ENCODE data around the gene MED12L. TPM values are rescaled to one million over a fixed set of nuclear protein-coding genes. Genes with fewer than 3 reads are reported as not detected.

Gene MED12L
- polyA plus RNA-seq, 3 donors: 1.8 to 2.6 (median 2.3) TPM

DNA sequence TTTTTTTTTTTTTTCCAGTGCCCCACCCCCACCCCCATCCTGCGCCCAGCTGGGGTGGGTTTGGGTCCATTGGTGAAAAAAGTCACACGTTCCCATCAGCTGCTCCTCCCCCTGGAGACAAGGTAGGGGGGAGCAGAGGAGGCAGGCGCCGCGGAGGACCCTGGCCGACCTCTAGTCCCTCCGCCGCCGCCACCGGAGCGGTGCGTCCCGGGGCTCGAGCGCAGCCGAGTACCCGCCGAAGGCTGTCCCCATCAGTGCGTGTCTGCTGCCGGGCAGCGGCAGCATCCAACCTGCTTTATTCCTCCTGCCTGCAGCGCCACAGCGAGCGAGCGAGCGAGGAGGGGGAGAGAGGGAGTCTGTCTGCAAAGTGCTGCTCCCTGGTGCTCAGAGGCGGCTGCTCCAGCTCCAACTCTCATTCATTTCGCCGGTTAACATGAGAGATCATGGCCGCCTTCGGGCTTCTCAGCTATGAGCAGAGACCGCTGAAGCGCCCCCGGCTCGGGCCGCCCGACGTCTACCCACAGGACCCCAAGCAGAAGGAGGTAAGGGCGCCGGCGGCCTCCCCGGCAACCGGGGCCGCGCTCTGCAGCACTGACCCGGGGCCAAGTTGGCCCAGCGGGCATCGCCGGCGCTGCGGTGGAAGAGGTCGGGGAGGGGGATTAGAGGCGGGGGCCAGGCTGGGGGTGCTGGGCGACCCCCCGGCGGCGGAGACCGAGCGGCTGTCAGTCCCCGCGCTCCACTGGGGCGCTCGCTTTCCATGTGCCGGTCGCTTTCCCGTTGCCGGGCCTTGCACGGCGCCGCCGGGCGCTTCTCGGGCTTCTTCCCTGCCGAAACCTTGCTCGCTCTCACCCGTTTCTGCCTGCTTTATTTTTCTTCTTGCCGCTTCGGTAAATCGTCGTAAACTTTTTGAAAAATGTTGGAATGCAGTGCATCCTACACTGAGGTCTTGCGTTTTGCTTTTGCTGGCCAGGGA is 1.3 kb downstream of the MED12L start:
- peak; percentile 63 to 89 (median 81) for DNase-seq (ENCODE audit: extremely low read depth in 1 of 11, low read depth in 9 of 11, low spot score in 4 of 11)

DNA sequence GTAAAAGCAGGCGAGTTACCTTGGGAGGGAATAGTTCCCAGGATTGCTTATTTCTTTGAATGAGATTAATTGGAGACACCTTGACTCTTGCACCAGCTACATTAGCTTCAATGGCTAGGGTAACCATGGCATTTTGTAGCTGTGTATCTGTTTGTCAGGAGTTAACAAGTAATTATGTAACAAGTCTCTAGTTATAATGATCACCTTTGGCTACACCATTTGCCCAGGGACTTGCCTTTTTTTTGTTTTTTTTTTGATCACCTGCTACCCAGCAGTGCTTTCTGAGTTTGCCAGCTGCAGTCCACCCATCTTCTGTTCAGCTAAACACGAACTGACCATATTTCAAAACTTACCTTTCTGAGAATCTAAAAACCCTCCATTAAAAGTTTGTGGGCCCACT is 2.2 kb downstream of the MED12L start:
- DNase-seq (ENCODE audit: extremely low read depth in 1 of 11, low read depth in 9 of 11, low spot score in 4 of 11): no peak

DNA sequence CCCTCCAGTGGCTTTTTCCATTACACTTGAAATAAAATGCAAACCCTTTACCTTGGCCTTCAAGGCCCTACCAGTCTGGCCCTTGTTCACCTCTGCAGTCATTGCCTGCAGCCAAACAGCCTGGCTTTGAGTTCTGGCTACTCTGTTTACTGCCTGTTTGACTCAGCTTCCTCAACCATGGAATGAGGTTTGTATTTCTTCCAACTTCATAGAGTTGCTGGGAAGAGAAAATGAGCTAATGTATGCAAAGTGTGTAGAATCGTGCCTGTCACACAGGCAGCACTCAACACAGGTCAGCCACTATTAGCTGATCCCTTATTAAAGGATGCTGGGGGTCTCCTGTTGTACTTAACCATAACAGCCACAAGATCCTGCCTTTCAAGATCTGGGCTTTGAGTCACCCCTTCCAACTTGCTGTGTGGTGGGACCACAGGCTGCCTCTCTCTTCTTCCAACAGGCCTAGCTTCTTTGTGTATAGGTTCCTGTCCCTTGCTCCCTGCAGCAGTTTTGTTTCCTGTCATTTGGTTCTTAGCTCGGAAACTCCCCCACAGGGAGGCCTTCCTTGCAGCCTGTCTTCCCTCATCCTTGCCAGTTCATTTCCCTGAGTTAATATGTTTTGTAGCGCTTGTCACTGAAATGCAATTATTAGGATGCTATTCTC is 6.4 kb downstream of the MED12L start:
- DNase-seq (ENCODE audit: extremely low read depth in 1 of 11, low read depth in 9 of 11, low spot score in 4 of 11): no peak

DNA sequence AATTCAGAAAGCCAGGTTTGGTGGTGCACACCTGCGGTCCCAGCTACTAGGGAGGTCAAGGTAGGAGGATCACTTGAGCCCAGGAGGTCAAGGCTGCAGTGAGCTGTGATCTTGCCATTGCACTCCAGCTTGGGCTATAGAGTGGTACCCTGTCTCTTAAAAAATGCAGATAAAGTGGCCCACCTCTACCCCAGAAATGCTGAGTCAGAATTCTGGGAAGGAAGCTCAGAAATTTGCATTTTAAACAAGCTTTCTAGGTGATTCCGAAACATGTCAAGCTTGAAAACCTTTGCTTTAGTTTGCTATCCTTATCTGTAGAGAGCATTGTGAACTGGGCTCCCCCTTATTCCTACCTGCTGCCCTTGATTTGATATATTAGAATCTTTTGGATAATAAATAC is 7.7 kb downstream of the MED12L start:
- no peak for DNase-seq (ENCODE audit: extremely low read depth in 1 of 11, low read depth in 9 of 11, low spot score in 4 of 11)

DNA sequence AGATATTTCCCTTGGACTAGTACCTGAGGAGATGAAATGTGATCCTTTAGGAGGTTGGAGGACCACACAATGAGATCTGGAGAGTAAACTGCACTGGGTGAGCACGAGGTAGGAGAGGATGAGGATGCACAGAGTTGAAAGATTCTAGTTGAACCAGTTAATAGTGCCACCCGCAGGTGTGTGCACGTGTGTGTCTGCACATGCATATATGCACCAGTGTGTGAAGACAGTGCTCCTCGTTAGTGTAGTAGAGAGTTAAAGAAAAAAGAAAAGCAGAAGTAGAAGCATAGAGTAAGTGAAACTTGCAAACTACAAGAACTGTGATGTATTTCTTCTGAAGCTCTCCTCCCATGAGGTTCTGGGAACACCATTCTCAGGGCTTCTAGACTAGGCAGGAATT is 8.4 kb downstream of the MED12L start:
- no peak for DNase-seq (ENCODE audit: extremely low read depth in 1 of 11, low read depth in 9 of 11, low spot score in 4 of 11)

DNA sequence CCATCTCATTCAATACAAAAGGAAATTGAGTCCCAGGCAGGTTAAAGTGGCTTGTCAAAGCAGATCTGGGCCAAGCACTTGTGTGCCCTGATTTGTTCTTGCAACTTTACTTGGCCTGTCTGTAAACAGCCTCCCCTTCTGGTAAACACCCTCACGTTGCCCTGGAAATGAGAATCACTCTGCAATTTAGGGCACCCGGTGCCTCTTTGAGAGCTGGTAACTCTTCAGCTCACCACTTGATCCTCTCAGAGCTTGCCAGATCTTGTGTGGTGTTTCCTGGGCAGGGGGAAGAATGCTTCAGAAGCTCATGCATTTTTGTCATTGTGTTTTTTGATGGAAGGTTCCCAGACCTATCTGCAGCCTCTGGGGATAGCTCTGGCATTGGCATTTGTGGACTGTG is 11.3 kb downstream of the MED12L start:
- DNase-seq (ENCODE audit: extremely low read depth in 1 of 11, low read depth in 9 of 11, low spot score in 4 of 11): no peak

DNA sequence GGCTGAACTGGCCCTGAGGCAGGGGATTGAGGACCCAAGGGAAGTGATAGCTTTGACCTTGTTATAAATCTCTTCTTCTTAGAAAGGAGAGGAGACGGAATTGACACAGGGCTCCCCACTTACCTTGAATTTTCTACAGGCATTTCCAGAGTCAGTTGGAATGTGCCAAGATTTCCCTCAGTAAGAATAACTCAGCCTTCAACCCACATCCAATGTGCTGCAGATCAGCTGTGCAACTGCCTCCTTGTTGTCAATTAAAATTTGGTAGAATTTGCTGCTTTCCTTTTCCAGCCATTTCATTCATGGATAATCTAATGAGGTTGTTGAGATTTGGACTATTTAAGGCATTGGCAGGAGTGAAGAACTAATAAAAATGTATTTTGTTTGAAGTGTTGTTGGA is 14.6 kb downstream of the MED12L start:
- DNase-seq (ENCODE audit: extremely low read depth in 1 of 11, low read depth in 9 of 11, low spot score in 4 of 11): no peak

DNA sequence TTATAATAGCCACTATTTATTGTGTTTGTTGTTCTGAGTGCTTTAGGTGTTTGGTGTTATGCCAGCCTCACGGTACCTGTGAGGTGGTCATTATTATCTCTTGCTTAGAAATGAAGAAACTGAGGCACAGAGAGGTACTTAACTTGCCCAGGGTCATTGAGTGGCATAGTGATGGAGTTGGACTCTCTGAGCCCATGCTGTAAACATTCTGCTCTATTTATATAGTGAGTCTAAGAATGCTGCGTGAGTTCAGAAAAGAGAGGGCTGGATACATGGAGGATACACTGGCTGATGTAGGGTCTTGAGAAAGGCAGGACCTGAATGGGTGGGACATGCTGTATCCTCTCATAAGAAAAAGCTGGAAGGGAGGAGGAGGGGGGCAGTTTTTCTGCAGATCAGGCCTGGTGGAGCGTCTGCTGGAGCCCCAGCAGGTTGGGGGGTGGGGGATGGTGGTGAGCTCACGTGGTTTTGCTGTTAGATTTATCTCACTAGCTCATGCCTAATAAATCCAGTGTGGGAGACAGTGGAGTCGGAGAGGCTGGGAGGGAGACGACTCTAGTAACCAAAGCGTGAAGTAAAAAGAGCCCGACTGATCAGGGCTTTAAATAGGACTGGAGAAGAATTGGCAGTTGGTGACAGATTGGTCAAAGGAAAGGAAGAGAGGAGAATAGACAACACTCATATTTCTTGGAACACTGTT is 16.0 kb downstream of the MED12L start:
- peak in 8 of 11 donors; percentile 17 to 48 (median 40) for DNase-seq (ENCODE audit: extremely low read depth in 1 of 11, low read depth in 9 of 11, low spot score in 4 of 11)

DNA sequence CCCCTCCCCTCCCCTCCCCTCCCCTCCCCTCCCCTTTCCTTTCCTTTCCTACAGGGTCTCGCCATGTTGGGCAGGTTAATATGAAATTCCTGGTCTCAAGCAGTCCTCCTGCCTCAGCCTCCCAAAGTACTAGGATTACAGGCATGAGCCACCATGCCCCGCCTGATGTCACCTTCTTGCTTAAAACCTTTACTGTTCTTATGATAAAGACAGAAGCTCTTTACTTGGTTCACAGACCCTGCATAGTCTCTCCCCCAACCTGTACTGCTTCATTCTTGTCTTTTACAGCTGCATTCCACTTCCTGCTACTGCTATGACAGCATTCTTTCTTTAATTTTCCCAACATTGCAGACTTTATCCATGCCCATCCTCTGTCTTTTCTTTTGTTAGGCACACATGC is 20.8 kb downstream of the MED12L start:
- no peak for DNase-seq (ENCODE audit: extremely low read depth in 1 of 11, low read depth in 9 of 11, low spot score in 4 of 11)

DNA sequence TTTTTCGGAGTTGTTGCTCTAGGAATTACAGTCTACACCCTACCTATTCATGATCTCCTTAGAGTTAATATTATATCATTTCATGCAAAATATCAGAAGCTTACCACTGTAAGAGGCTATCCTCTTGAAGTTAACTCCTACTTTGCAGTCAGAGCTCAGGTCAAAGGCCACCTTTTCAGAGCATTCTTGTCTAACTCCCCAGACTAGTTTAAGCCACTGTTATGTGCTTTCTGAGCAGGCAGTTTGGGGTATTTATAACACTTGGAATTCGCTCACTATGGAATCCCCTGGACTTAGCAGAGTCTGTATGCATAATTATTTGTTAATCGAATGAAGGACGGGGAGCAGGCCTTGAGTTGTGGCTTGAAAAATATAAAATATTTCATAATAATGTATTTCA is 21.7 kb downstream of the MED12L start:
- no peak for DNase-seq (ENCODE audit: extremely low read depth in 1 of 11, low read depth in 9 of 11, low spot score in 4 of 11)

DNA sequence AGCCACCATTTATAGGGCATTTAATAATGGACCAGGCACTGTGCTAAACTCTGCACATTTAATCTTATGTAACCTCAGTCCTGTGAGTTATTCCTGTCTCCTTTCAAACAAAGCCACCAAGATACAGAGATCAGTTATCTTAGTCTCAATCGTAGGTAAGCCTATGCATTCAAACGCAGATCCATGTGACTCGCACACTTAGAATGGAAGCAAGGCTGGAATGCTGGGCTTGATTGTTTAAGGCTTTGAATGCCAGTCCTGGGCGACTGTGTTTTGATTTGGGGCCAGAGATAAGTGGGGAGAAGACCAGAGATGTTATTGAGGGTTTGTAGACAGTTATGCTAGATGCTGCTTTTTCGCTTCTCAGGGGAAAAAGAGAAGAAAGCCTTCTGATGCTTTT is 22.2 kb downstream of the MED12L start:
- DNase-seq (ENCODE audit: extremely low read depth in 1 of 11, low read depth in 9 of 11, low spot score in 4 of 11): no peak

DNA sequence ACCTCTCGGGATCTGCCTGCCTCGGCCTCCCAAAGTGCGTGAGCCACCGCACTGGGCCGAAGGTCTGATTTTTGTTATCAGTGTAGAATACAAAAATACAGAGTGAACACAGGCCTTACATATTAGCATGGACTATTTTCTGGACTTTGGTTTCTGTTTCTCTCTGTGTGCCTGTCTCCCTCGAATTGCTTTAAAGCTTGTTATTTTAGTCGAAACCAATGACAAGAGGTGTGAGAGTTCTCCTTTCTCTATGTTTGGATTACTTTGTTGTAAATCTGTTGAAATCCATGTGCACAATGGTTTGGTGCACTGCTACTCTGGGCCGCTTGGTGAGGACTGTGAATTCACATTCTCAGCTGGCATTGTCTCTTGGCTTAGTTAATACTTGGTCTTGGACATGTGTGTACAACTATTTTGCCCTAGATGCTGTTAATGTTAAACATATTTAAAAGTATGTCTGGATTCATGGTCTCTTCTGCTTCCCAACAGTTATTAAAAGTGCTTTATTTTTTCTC is 23.9 kb downstream of the MED12L start:
- DNase-seq (ENCODE audit: extremely low read depth in 1 of 11, low read depth in 9 of 11, low spot score in 4 of 11): no peak

DNA sequence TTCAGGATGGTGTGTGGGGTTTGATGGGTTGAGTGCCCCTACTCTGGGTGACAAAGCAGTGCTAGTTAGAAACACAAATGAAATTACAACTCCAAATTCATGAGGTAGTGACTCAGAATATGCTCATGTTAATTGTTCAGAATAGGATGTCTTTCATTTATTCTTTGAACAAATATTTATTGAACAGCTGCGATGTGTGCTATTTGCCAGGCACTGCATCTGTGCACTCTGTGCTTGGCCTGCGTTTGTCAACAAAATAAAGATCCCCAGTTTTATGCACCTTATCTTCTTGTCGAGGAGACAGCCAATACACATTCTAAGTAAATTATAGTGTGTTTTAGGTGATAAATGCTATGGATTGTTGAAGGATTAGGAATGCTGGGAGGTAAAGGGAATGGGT is 27.3 kb downstream of the MED12L start:
- no peak for DNase-seq (ENCODE audit: extremely low read depth in 1 of 11, low read depth in 9 of 11, low spot score in 4 of 11)

DNA sequence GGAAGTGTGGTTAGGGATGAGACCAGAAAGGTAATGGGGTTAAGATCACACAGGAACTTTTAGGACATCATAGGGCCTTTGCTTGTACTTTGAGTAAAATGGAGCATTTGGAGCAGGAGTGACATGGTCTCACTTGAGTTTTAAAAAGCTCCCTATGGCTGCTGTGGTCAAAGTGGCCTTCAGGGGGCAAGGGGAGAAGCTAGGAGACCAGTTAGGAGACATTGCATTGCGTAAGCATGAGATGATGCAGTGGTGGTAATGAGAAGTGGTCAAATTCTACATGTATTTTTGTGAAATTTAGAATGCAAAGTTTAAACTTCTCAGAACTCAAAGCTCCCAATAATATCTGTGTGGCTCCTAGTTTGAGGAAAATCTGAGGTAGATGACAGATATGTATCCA is 27.9 kb downstream of the MED12L start:
- DNase-seq (ENCODE audit: extremely low read depth in 1 of 11, low read depth in 9 of 11, low spot score in 4 of 11): no peak

DNA sequence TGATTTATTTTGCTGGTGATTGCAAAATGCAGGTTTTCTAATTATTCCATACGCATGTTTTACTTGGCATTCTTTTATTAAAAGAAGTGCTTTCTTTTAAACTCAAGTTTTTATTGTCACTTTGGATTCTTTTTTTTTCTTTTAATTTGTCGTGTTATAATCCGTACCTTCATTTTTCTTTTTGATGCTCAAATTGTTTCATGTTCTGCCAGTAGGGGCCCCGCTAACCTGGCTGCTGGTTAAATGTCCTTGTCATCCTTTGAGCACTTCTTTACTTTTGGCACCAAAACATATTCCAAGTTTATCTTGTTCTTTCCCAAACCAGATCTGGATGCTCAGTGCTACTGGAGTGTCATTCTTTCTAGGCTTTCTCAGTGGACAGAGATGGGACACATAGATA is 31.6 kb downstream of the MED12L start:
- no peak for DNase-seq (ENCODE audit: extremely low read depth in 1 of 11, low read depth in 9 of 11, low spot score in 4 of 11)

DNA sequence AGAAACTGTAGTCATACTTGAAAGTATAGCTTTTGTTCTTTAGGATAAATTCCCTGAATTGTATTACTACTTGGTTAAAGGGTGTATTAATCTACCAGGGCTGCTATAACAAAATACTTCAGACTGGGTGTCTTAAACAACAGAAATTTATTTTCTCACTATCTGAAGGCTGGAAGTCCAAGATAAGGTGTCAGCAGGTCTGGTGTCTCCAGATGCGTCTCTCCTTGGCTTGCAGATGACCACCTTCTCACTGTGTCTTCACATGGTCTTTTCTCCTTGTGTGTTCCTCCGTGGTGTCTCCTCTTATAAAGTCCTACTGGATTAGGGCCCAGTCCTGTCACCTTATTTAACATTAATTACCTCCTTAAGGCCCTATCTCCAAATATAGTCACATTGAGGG is 33.7 kb downstream of the MED12L start:
- no peak for DNase-seq (ENCODE audit: extremely low read depth in 1 of 11, low read depth in 9 of 11, low spot score in 4 of 11)

DNA sequence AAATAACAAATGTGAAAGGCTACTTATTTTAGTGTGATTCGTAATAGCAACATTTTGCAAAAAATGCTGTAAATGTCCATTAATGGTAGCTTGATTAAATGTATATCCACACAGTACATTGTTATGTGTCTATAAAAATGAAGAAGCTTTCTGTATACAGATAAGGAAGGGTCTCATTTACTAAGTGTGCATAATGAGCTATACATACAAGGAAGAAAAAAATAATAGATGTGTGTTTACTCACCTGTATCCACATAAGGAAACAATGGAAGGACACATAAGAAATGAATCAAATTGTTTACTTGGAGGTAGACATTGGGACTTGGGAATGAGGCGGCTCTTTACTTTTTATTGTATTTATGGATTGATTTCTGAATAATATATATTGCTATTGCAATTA is 34.9 kb downstream of the MED12L start:
- no peak for DNase-seq (ENCODE audit: extremely low read depth in 1 of 11, low read depth in 9 of 11, low spot score in 4 of 11)

DNA sequence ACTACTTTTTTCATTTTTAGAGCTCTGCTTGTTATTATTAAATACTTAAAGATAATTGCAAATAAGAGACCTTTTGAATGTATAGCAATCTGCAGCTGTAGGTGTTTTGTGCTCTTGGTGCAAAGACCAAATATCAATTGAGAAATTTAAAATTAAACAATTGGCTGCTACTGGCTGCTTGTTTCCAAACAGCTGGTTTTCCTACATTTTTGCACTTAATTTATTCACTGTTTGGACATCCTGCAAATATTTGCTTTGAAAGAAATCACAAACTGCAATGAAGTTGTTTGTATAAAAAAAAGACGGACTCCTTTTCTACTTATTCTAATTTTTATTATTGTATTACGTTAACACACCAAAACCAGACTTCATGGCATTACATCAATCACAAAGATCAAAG is 35.6 kb downstream of the MED12L start:
- DNase-seq (ENCODE audit: extremely low read depth in 1 of 11, low read depth in 9 of 11, low spot score in 4 of 11): no peak

DNA sequence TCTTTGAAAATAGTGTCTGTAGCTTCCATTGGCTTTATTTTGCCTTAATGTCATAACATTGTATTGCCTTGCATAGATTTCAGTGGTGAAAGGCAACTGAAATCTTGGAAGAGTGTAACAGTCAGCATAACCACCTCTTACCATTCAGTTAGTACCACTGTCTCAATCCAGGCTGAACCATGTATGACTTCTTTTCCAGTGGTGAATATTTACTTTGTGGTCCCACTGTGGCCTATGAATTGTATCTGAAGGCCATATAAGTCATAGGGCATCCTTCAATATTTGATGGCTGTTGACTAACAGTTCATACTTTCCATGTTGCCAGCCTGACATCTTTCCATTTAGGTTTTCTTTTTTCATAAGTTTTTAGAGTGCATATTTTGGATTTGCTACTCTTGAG is 38.4 kb downstream of the MED12L start:
- DNase-seq (ENCODE audit: extremely low read depth in 1 of 11, low read depth in 9 of 11, low spot score in 4 of 11): no peak

DNA sequence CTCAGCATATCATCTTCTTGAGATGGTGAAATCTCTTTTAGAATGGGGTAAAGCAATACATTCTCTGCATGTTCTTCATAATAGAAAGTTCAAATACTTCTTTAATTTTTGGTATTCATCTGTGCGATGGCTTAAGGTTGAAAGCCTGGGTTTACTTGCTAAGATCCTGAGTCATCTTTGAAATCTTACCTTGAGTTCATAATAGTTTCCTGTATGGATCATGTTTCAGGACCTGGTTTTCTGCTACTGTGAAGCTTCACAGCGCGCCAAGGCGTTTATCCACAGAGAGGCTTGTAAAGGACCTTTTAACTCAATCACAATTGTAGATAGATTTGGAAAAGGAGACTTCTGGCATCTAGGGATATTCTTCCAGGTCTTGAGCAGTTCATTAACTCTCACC is 39.0 kb downstream of the MED12L start:
- no peak for DNase-seq (ENCODE audit: extremely low read depth in 1 of 11, low read depth in 9 of 11, low spot score in 4 of 11)

Measured in renal cortex interstitium (tissue), 11 donors.